Adipocyte (in vitro differentiated cells): ENCODE data around the gene SLC18A3.

Experiments used
- DNase-seq: peaks from one replicate; pipeline ENCODE4 v3.0.0-alpha.2; 2015; ENCODE audit warnings: low read depth
- H3K27me3 ChIP-seq: replicated peaks from 2 replicates; pipeline ENCODE4 v1.7.0; 2013; ENCODE audit warnings: mild to moderate bottlenecking, low read length, moderate library complexity; ENCODE audit not compliant: control insufficient read depth, insufficient read depth
- H3K36me3 ChIP-seq: 2 replicates; pipeline ENCODE4 v1.7.0; 2013; ENCODE audit warnings: low read length, mild to moderate bottlenecking, moderate library complexity; ENCODE audit not compliant: control insufficient read depth, insufficient read depth, severe bottlenecking
- H3K4me1 ChIP-seq: 2 replicates; pipeline ENCODE4 v1.7.0; 2013; ENCODE audit warnings: mild to moderate bottlenecking, low read length, moderate library complexity; ENCODE audit not compliant: control insufficient read depth, insufficient read depth
- H3K4me3 ChIP-seq: 2 replicates; pipeline ENCODE4 v1.7.0; 2013; ENCODE audit warnings: mild to moderate bottlenecking, low read length, moderate library complexity
- H3K9ac ChIP-seq: 2 replicates; pipeline ENCODE4 v1.7.0; 2013; ENCODE audit warnings: mild to moderate bottlenecking, low read length, moderate library complexity
- H3K9me3 ChIP-seq: 2 replicates; pipeline ENCODE4 v1.7.0; 2013; ENCODE audit warnings: mild to moderate bottlenecking, low read length, moderate library complexity; ENCODE audit not compliant: control insufficient read depth

SLC18A3 gene

DNA sequence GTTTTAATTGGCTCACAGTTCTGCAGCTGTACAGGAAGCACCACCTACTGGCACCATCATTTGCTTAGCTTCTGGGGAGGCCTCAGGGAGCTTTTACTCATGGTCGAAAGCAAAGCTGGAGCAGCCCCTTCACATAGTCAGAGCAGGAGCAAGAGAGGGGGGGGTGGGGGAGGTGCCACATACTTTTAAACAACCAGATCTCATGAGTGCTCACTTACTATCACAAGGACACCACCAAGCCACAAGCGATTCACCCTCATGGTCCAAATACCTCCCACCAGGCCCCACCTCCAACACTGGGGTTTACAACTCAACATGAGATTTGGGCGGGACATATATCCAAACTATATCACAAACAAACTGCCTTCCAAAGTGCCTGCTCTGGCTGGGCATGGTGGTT, 31.7 kb upstream of the SLC18A3 start:
- Histone ChIP-seq H3K9ac (no peak overlapping the region), H3K9me3 (no peaks in the 10 kb centered on the region), H3K27me3 (no peaks in the 10 kb centered on the region), H3K36me3 (no peaks in the 10 kb centered on the region), H3K4me3 (no peak overlapping the region), H3K4me1 (peaks cover 7% of the 10 kb centered on the region)
- DNase-seq, result no peak

DNA sequence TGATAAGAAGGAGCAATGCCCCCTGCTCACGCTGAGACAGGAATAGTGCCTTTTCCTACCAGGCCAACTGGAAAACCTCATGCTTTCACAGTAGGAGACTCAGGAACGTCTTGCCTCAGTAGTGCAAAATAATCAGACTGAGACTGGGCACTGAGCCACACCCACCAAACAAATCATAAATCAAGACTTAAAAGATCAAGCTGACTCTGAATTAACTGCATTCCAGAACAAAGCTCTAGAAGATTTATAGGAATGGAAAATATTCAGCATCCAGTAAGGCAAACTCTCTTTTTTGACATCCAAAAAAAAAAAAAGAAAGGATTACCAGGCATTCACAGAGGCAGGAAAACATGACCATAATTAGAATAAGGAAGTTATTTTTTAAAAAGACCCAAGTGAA, 30.5 kb upstream of the SLC18A3 start:
- no peak overlapping the region for H3K9ac ChIP-seq
- peaks cover 4% of the 10 kb centered on the region for H3K4me1 ChIP-seq
- peak; percentile 65 for DNase-seq
- no peaks in the 10 kb centered on the region for H3K36me3 ChIP-seq
- H3K27me3 ChIP-seq, result no peaks in the 10 kb centered on the region
- no peaks in the 10 kb centered on the region for H3K9me3 ChIP-seq
- no peak overlapping the region for H3K4me3 ChIP-seq

DNA sequence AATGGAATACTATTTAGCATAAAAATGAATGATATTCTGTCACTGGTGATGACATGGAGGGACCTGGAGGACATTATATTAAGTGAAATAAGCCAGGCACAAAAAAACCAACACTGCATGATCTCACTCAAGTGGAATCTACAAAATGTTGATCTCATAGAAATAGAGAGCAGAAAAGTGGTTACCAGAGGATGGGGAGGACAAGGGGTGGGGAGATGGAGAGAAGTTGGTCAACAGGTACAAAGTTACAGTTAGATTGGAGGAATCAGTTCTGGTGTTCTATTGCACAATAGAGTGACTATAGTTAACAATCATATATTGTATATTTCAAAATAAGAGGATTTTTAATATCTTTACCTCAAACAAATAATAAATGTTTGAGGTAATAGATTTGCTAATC, 24.7 kb upstream of the SLC18A3 start:
- Histone ChIP-seq H3K4me3 (no peak overlapping the region), H3K27me3 (no peaks in the 10 kb centered on the region), H3K36me3 (no peaks in the 10 kb centered on the region), H3K9ac (no peak overlapping the region), H3K4me1 (no peaks in the 10 kb centered on the region), H3K9me3 (no peaks in the 10 kb centered on the region)
- peak; percentile 36 for DNase-seq

DNA sequence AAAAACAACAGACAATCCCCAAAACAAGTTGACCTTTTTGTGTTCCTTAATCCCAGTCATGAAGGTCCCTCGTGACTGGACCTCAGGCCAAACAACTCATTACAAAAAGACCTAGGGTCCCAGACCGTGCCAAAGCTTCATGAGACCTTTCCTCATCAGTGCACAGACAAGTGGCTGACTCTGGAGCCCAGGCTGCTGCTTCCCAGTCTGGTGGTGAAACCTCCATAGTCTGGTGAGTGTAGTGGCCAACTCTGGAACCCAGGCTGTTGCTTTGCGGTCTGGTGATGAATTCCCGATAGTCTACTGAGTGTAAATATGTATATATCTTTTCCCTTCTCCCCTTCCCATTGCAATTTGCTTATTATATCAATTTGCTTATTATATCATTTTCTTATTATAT, 22.1 kb upstream of the SLC18A3 start:
- no peaks in the 10 kb centered on the region for H3K4me1 ChIP-seq
- H3K4me3 ChIP-seq, result no peak overlapping the region
- peaks cover 4% of the 10 kb centered on the region for H3K27me3 ChIP-seq
- no peaks in the 10 kb centered on the region for H3K36me3 ChIP-seq
- DNase-seq, result no peak
- no peaks in the 10 kb centered on the region for H3K9me3 ChIP-seq
- H3K9ac ChIP-seq, result no peak overlapping the region

DNA sequence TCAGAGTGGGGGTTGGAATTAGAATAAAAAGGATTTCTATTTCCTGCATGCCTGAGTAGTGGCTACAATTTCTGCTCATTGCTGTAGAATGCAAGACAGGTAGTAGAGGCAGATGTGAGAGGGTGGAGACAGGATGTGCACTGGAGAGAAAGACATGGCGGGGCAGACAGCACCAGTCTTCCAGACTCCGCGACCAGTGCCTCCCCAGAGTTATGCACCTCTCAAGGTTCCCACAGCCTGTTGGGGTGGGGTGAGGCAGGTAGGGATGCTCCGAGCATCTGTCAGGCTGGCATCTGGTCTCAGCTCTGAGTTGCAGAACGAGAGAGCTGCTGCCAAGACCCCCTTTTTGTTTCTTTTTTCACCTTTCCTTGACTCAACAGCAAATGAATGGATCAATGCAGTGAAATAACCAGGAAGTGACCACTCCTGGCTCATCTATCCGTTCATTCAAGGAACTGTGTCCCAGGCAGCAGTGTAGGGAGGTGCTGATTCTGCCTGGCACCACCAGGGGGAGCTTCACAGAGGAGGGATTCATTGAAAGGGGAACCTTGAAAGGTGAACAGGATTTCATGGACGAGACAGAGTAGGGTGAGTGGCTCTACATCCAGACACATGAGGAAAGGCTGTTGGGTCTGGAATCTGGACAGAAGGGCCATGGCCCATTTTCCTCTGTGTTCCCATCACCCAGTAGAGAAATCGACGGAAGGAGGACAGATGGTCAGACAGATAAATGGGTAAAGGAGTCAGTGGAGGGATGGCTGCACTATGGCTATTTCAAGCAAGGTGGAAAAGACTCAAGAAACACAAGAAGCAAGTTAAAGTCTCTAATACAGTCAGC, 17.2 kb upstream of the SLC18A3 start:
- peaks cover 14% of the 10 kb centered on the region for H3K27me3 ChIP-seq
- no peak overlapping the region for H3K9ac ChIP-seq
- no peak overlapping the region for H3K4me3 ChIP-seq
- peak; percentile 84 for DNase-seq
- no peaks in the 10 kb centered on the region for H3K36me3 ChIP-seq
- no peaks in the 10 kb centered on the region for H3K9me3 ChIP-seq
- no peaks in the 10 kb centered on the region for H3K4me1 ChIP-seq

DNA sequence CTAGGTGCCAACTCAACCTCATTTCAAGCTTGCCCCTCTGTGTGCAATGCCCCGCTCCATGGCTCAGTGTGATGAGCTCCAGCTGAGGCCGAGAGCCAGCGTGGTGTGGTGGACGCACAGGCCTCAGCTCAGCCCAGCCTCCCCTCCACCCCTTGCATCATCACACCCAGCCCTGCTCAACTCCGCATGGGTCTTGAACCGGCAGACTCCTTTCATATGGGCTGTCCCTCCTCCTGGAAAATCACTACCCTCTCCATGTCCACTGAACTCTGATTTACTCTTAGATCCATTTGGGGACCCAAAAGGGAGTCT, 16.6 kb upstream of the SLC18A3 start:
- H3K36me3 ChIP-seq, result no peaks in the 10 kb centered on the region
- H3K9ac ChIP-seq, result no peak overlapping the region
- DNase-seq, result no peak
- no peaks in the 10 kb centered on the region for H3K4me1 ChIP-seq
- no peaks in the 10 kb centered on the region for H3K9me3 ChIP-seq
- H3K4me3 ChIP-seq, result no peak overlapping the region
- peaks cover 17% of the 10 kb centered on the region for H3K27me3 ChIP-seq

DNA sequence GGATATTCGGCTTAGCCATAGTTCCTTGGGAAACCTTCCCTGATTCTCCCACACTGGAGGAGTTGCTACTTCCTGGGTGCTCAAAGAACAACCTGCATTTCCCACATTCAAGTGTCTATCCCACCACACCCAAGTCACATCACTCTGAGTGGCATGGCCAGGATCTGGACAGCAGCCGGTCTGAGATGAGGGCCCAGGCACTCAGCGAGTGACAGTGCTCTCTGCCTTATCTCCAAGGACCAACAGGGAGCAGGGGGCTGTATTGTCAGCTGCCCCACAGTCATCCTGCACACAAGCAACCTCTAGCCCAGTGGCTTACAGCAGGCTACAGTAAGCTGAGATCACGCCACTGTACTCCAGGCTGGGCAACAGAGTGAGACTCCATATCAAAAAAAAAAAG, 16.1 kb upstream of the SLC18A3 start:
- no peaks in the 10 kb centered on the region for H3K9me3 ChIP-seq
- H3K27me3 ChIP-seq, result peaks cover 17% of the 10 kb centered on the region
- DNase-seq, result no peak
- no peak overlapping the region for H3K4me3 ChIP-seq
- no peaks in the 10 kb centered on the region for H3K4me1 ChIP-seq
- H3K9ac ChIP-seq, result no peak overlapping the region
- no peaks in the 10 kb centered on the region for H3K36me3 ChIP-seq

DNA sequence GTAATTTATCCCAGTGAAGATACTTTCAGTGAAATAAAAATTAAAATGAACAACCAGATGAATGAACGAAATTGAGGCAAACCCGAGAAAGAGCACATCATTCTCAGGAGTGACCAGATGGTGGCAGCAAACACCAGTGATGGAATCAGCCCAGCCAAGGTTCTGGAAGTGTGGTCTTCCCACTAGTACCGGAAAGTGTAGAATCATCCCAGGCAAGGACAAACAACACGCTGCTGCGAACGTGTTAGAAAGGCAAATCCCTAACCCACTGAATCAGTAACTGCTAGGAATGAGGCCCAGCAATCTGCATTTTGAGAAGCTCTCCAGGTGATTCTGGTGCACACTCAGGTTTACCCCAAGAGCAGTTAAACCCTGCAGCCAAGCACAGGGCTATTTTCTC, 15.5 kb upstream of the SLC18A3 start:
- DNase-seq, result peak; percentile 88
- no peaks in the 10 kb centered on the region for H3K36me3 ChIP-seq

DNA sequence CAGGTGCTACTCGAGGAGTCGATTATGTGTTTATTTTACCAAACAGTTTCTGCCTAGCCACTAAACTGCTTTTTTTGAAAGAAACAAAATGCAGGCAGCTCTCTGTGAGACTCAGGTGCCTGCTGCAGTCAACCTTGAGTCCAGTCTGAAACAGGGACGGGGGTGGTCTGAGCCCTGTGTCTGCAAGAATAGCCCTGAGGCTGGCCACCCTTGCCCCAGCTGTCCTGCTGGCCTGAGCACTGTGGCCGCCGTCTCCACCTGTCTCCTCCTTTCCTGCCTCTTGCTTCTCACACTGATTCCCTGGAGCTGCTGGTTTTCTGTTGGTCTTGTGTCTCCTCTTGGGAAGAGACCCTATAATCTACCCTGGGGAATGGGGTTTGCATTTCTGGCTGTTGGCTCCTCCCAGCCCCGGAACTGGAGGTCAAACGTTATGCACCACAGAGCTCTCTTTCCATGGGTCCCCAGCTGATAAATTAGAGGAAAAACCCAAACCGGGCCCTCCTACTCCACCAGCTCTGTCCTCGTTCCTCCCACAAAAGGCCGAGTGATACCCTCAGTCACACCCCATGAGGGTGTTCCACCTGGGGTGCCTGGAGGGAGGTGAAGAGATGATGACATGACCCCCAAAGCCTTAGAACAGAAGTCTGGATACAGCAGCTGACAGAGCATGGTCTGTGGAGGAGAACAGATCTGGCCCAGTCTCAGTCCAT, 15.0 kb upstream of the SLC18A3 start:
- H3K4me3 ChIP-seq, result no peak overlapping the region
- H3K36me3 ChIP-seq, result no peaks in the 10 kb centered on the region
- no peak overlapping the region for H3K9ac ChIP-seq
- H3K9me3 ChIP-seq, result no peaks in the 10 kb centered on the region
- no peak for DNase-seq
- H3K27me3 ChIP-seq, result peaks cover 17% of the 10 kb centered on the region
- no peaks in the 10 kb centered on the region for H3K4me1 ChIP-seq

More for the DNA sequence above, 15.5 kb upstream of the SLC18A3 start:
- no peak overlapping the region for H3K9ac ChIP-seq
- H3K4me3 ChIP-seq, result no peak overlapping the region
- H3K9me3 ChIP-seq, result no peaks in the 10 kb centered on the region
- no peaks in the 10 kb centered on the region for H3K4me1 ChIP-seq
- H3K27me3 ChIP-seq, result peaks cover 17% of the 10 kb centered on the region

DNA sequence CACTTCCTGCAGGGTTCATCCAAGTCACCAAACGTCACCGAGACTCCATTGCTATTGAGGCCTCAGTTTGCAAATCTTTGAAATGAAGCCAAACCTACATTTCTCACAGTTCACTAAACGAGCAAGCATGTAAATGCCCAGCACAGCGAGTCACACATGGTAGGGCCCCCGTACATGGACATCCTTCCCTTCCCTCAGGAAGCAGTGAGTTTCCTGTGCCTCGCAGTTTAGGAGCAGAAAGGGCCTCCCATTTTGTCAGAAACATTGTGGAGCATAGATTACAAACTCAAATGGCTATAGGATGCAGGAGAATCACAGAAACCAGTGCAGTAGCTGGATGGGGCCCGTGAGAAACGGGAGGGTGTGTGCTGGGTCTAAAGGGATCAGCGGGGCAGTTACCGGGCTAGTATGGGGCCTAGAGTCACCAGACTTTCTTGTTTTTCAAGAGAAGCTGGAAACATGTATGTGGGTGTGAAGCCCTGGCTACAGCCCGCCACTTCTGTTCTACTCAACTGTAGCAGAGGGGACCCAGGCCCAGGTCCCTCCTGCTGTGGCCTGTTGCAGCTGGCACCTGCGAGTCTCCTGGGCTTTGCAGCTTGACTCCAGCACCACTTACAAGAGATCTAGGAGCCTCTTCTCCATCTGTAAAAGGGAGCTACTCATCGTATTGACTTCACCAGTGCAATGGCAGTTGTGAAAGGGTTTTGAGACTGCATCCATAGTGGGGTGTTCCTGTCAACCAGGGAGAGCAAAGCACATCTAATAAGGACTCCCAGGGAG, 14.2 kb upstream of the SLC18A3 start:
- peaks cover 17% of the 10 kb centered on the region for H3K27me3 ChIP-seq
- DNase-seq, result no peak
- H3K9me3 ChIP-seq, result no peaks in the 10 kb centered on the region
- no peaks in the 10 kb centered on the region for H3K4me1 ChIP-seq
- no peaks in the 10 kb centered on the region for H3K36me3 ChIP-seq
- H3K9ac ChIP-seq, result no peak overlapping the region
- H3K4me3 ChIP-seq, result no peak overlapping the region

DNA sequence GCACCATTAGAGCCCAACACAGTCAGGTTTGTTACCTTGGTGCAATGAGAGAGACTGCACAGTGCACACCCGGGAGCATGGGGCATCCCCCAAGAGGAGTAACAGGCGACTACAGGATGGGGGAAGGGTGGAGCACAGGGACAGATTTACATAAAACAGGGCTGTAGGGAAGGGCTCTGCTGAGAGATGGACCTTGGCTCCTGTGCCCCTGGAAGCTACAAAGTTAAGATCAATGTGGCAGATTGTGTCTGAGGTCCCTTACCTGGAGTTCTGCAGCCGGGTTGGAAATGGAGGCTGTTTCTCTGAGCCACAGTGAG, 13.7 kb upstream of the SLC18A3 start:
- Histone ChIP-seq H3K27me3 (peaks cover 17% of the 10 kb centered on the region), H3K4me3 (no peak overlapping the region), H3K9me3 (no peaks in the 10 kb centered on the region), H3K4me1 (no peaks in the 10 kb centered on the region), H3K9ac (no peak overlapping the region), H3K36me3 (no peaks in the 10 kb centered on the region)
- no peak for DNase-seq
